OCI-LY1 (cell line): Measurements from ENCODE around the gene WNT11.

ENCODE experiments used
- EZH2 ChIP-seq: fragments of 200-600 bp; sonication (generic), shearing (Covaris generic); IDR thresholded peaks from 2 replicates; pipeline ENCODE4 v1.8.0; 2017; ENCODE audit warnings: borderline replicate concordance, mixed run types, mild to moderate bottlenecking, antibody characterized with exemption, low read length, moderate library complexity, mixed read lengths
- TF ChIP-seq, protein P1 (sequence below): fragments of 200-600 bp; sonication (generic), shearing (Covaris generic); IDR thresholded peaks from 2 replicates; pipeline ENCODE4 v1.5.1; 2017; ENCODE audit warnings: mild to moderate bottlenecking, antibody characterized with exemption, low read length, moderate library complexity, mixed read lengths

DNA sequence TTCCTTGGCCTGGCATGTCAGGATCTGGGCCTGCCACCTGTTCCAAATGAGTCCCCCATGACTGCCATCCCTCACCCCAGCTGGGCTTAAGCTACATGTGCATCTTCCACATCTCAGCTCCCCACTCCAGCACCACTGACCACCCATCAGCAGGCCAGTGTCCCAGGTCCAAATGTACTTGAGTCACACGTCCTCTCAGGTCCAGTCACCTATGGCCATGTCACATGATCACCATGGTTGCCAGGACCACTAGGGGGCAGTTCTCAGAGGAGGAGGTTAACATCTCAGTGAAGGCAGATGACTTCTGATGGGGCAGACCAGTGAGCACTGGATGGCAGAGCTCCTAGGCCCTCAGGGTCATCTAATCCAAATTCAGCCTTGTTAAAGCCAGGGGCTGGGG is 41.9 kb upstream of the WNT11 start:
- TF ChIP-seq EZH2 = no peak
- TF ChIP-seq, protein P1, sequence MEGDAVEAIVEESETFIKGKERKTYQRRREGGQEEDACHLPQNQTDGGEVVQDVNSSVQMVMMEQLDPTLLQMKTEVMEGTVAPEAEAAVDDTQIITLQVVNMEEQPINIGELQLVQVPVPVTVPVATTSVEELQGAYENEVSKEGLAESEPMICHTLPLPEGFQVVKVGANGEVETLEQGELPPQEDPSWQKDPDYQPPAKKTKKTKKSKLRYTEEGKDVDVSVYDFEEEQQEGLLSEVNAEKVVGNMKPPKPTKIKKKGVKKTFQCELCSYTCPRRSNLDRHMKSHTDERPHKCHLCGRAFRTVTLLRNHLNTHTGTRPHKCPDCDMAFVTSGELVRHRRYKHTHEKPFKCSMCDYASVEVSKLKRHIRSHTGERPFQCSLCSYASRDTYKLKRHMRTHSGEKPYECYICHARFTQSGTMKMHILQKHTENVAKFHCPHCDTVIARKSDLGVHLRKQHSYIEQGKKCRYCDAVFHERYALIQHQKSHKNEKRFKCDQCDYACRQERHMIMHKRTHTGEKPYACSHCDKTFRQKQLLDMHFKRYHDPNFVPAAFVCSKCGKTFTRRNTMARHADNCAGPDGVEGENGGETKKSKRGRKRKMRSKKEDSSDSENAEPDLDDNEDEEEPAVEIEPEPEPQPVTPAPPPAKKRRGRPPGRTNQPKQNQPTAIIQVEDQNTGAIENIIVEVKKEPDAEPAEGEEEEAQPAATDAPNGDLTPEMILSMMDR = peak; percentile 40; the same call in 1 of the 2 replicates
